SJCRH30 (cell line): ENCODE measurements around the gene ATP6V0C. TPM values are rescaled to one million over a fixed set of nuclear protein-coding genes. Genes with fewer than 3 reads are reported as not detected.
A peak's percentile ranks its signal among the peaks of the same experiment; 100 is the strongest.
"Not testable (repeated sequence)": the region's sequence is repeated elsewhere in the genome, so short reads cannot be mapped to it uniquely, and the experiment has no call there.

Source experiments
- DNase-seq, 2 experiments: peaks; one replicate each; pipeline ENCODE4 v3.0.0-alpha.2; 2015 to 2020
- H3K27ac ChIP-seq: fragments of 250-450 bp; sonication (Bioruptor Pico); 2 replicates; pipeline ENCODE4 v1.5.1; 2020; ENCODE audit warnings: mild to moderate bottlenecking, moderate library complexity
- H3K27me3 ChIP-seq: fragments of 250-450 bp; sonication (Bioruptor Pico); 2 replicates; pipeline ENCODE4 v1.5.1; 2020; ENCODE audit warnings: mild to moderate bottlenecking, moderate library complexity
- H3K36me3 ChIP-seq: fragments of 250-450 bp; sonication (Bioruptor Pico); 2 replicates; pipeline ENCODE4 v1.5.1; 2020; ENCODE audit warnings: mild to moderate bottlenecking, moderate library complexity
- H3K4me1 ChIP-seq: fragments of 250-450 bp; sonication (Bioruptor Pico); 2 replicates; pipeline ENCODE4 v1.5.1; 2020; ENCODE audit warnings: mild to moderate bottlenecking, moderate library complexity
- H3K4me3 ChIP-seq: fragments of 250-450 bp; sonication (Bioruptor Pico); 2 replicates; pipeline ENCODE4 v1.5.1; 2020; ENCODE audit warnings: mild to moderate bottlenecking, moderate library complexity
- H3K9me3 ChIP-seq: fragments of 250-450 bp; sonication (Bioruptor Pico); replicated peaks from 2 replicates; pipeline ENCODE4 v1.5.1; 2020; ENCODE audit warnings: mild to moderate bottlenecking, moderate library complexity
- total RNA-seq: library from RNA; depleted of rRNA; stranded (reverse); fragments of >200 nt; shearing (Covaris generic); gene quantifications from 2 replicates; pipeline ENCODE4 v1.2.3, GENCODE V29; 2014

Gene ATP6V0C
- total RNA-seq, 1 experiment from 2014 or later, result 28.8 TPM

DNA sequence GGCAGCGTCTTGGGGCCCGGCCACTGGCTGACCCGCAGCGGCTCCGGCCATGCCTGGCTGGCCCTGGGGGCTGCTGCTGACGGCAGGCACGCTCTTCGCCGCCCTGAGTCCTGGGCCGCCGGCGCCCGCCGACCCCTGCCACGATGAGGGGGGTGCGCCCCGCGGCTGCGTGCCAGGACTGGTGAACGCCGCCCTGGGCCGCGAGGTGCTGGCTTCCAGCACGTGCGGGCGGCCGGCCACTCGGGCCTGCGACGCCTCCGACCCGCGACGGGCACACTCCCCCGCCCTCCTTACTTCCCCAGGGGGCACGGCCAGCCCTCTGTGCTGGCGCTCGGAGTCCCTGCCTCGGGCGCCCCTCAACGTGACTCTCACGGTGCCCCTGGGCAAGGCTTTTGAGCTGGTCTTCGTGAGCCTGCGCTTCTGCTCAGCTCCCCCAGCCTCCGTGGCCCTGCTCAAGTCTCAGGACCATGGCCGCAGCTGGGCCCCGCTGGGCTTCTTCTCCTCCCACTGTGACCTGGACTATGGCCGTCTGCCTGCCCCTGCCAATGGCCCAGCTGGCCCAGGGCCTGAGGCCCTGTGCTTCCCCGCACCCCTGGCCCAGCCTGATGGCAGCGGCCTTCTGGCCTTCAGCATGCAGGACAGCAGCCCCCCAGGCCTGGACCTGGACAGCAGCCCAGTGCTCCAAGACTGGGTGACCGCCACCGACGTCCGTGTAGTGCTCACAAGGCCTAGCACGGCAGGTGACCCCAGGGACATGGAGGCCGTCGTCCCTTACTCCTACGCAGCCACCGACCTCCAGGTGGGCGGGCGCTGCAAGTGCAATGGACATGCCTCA lies 41.9 kb upstream of the ATP6V0C start:
- Histone ChIP-seq H3K4me1 (peaks cover 41% of the 10 kb centered on the region), H3K27me3 (no peaks in the 10 kb centered on the region), H3K4me3 (peak overlapping the region; percentile 51), H3K27ac (no peak overlapping the region; the same call in 1 of the 2 replicates), H3K36me3 (no peaks in the 10 kb centered on the region), H3K9me3 (no peaks in the 10 kb centered on the region)
- no peak for DNase-seq

DNA sequence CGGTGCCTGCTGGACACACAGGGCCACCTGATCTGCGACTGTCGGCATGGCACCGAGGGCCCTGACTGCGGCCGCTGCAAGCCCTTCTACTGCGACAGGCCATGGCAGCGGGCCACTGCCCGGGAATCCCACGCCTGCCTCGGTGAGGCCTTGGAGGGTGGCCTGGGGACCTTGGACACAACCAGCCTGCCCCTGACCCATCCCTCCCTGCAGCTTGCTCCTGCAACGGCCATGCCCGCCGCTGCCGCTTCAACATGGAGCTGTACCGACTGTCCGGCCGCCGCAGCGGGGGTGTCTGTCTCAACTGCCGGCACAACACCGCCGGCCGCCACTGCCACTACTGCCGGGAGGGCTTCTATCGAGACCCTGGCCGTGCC lies 41.3 kb upstream of the ATP6V0C start:
- H3K4me3 ChIP-seq, result no peak overlapping the region
- DNase-seq, result no peak
- no peaks in the 10 kb centered on the region for H3K9me3 ChIP-seq
- H3K27ac ChIP-seq, result no peak overlapping the region
- peaks cover 36% of the 10 kb centered on the region for H3K4me1 ChIP-seq
- no peaks in the 10 kb centered on the region for H3K27me3 ChIP-seq
- H3K36me3 ChIP-seq, result no peaks in the 10 kb centered on the region

DNA sequence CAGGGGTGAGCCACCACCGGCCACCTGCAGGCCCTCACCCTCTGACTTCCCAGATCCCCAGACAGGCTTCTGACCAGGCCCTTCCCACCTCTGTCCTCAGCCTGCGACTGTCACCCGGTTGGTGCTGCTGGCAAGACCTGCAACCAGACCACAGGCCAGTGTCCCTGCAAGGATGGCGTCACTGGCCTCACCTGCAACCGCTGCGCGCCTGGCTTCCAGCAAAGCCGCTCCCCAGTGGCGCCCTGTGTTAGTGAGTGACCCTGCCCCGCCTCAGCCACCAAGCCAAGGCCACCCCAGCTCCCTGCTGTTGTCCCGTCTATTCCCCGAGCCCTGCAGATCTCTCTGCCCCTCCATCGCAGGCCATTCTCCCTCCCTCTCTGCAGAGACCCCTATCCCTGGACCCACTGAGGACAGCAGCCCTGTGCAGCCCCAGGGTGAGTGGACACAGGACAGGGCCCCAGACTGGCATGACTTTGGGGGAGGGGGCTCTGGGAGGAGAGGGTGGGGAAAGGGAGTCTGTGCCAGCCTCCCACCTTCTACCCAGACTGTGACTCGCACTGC lies 40.8 kb upstream of the ATP6V0C start:
- DNase-seq, result no peak
- no peak overlapping the region for H3K4me3 ChIP-seq
- no peaks in the 10 kb centered on the region for H3K27me3 ChIP-seq
- H3K36me3 ChIP-seq, result no peaks in the 10 kb centered on the region
- no peaks in the 10 kb centered on the region for H3K9me3 ChIP-seq
- no peak overlapping the region for H3K27ac ChIP-seq
- H3K4me1 ChIP-seq, result peaks cover 36% of the 10 kb centered on the region

DNA sequence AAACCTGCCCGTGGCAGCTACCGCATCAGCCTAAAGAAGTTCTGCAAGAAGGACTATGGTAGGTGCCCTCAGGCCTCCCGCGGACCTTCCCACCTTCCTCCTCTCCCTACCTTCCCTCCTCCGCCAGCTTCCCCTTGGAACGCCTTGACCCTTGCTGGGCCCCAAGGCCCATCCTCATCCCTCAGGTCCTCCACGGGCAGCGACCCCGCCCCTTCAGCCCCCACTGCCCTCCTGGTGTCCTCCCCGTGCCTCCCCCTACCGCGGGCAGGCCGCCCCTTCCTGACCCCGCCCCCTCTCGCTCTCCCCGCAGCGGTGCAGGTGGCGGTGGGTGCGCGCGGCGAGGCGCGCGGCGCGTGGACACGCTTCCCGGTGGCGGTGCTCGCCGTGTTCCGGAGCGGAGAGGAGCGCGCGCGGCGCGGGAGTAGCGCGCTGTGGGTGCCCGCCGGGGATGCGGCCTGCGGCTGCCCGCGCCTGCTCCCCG lies 40.3 kb upstream of the ATP6V0C start:
- Histone ChIP-seq H3K27me3 (no peaks in the 10 kb centered on the region), H3K9me3 (no peaks in the 10 kb centered on the region), H3K27ac (no peak overlapping the region), H3K4me1 (peaks cover 34% of the 10 kb centered on the region), H3K36me3 (no peaks in the 10 kb centered on the region), H3K4me3 (no peak overlapping the region)
- no peak for DNase-seq

DNA sequence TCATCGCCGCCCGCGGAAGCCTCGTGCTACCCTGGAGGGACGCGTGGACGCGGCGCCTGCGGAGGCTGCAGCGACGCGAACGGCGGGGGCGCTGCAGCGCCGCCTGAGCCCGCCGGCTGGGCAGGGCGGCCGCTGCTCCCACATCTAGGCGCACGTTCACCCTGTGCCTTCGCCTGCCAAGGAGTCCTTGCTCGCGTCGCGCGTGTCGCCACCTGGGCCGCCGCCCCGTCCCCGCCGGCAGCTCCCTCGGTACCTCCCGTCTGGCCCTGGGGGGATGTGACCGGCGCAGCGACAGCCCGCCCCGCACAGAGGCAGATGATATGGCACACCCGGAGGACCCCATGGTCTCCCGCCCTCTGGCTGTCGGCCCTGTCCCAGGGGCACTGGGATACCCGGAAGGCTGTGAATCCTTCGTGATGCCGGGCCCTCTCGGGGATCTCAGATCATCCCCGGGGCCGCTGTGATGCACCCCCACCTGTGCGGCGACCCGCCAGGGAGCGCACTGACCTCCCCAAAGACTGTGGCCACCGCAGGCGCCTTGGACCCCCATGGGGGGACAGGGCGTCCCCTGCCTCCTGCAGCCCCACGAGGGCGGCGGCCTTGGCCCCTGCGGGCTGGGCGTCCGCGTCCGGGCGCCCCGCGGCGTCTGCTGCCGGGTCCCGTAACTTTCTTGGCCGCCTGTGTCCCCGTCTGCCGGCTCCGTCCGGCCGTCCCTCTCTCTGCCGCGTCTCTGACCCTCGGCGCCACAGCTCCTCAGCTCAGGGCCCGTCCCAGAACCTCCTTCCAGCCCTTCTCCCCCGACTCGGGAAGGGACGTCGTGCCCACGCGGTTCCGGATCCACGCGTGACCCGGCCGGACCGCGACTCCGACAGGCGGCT lies 39.5 kb upstream of the ATP6V0C start:
- H3K27ac ChIP-seq, result peak overlapping the region; percentile 36; the same call in 1 of the 2 replicates
- no peaks in the 10 kb centered on the region for H3K27me3 ChIP-seq
- peak overlapping the region; percentile 68 for H3K4me3 ChIP-seq
- no peaks in the 10 kb centered on the region for H3K36me3 ChIP-seq
- peak in 1 of 2 experiments; percentile 31 for DNase-seq
- peaks cover 27% of the 10 kb centered on the region for H3K4me1 ChIP-seq
- no peaks in the 10 kb centered on the region for H3K9me3 ChIP-seq

DNA sequence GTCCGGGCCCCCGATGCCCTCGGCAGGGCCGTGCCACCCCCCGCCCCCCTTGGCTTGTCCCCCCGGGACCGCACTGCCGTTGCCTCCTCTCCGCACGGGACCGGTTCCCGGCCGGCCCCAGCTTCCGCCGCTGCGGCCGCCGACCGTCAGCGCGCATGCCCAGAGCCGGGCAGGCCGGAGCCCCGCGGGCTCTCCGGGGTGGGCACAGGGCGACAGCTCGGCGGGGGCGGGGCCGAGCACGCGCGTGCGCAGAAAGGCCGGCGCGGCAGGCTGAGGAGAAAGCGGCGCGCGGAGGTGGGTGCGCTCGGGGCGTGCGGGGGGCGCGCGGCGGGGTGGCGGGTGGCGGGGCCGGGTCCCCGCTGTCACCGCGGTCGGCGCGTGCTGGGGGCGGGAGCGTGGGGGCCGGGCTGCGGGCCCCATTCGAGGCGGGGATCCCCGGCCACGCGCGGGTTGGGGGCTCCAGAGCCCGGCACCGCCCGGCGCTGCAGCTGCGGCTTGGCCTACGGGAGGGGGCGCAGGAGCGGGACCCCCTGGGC lies 38.8 kb upstream of the ATP6V0C start, which contains the start of gene TBC1D24:
TSS of gene TBC1D24 (plus strand) at position 251 of the 536 bp plus-strand sequence. CDS start 21,022 bp downstream, outside the sequence.
- Histone ChIP-seq H3K9me3 (no peaks in the 10 kb centered on the region), H3K27ac (peak within 1 kb of the TSS; percentile 36; the same call in 1 of the 2 replicates), H3K4me3 (peak within 1 kb of the TSS; percentile 68), H3K27me3 (no peaks in the 10 kb centered on the region), H3K36me3 (no peaks in the 10 kb centered on the region), H3K4me1 (peaks cover 20% of the 10 kb centered on the region)
- peak; percentile 81 to 86 for DNase-seq

DNA sequence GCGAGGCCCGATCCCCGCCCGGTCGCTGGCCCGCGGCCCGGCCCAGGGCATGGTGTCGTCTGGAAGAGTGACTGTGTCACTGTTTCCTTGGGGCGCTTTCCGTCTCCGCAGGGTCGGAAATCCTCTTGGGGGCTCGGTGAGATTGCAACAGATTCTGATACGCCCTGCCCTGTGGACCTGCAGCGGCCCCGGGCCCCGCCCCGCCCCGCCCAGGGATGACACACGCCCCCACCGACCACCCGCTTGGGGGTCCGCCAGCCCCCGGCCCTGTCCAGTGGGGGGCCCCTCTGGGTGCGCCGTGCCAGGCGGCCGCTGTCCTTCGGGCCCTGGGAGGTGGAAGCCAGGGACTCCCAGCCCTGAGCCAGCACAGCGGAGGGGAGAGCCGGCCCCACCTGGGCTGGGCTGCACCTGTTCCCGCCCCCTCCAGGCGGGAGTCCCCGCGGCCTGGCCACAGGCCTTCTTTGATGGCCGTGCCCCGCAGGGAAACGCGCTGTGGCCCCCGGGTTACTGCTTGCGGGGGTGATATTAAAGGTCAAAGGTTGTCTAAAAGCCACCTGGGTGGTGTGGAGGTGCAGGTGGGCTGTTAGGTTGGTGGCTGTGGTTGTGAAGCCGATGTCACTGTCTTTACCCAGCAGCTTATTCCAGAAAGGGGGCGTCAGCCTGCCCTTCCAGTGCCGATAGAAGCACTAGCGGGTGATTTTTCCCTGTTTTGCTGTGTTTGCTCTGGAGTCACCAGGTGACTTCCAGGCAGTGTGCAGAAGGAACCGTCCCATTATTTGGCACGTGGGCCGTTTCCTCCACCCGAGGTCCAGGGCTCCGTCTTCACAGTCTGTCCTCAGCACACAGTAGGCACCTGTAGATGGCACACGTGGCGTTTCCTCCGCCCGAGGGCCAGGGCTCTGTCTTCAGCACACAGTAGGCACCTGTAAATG lies 38.1 kb upstream of the ATP6V0C start:
- H3K36me3 ChIP-seq, result no peaks in the 10 kb centered on the region
- no peaks in the 10 kb centered on the region for H3K9me3 ChIP-seq
- peaks cover 12% of the 10 kb centered on the region for H3K4me1 ChIP-seq
- H3K27ac ChIP-seq, result no peak overlapping the region
- H3K27me3 ChIP-seq, result no peaks in the 10 kb centered on the region
- peak in 1 of 2 experiments; percentile 37 for DNase-seq
- H3K4me3 ChIP-seq, result peak overlapping the region; percentile 68

DNA sequence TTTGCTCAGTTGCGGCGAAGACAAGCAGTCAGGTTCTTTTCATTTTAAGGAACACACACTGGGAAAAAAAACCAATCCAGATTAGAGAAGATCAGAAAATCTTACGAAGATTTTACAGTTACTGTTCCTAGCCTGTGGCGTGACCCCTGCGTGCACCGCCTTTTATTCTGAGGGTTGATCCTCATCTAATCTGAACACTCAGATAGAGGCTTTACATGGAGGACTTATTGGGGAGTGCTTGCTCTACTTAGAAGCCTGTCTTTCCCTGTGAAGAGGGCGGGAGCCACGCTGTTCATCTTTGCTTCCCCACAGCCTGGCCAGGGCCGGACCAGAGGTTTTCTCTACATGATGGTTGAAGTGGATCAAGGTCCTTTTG lies 37.4 kb upstream of the ATP6V0C start:
- DNase-seq, result no peak
- Histone ChIP-seq H3K36me3 (no peaks in the 10 kb centered on the region), H3K9me3 (no peaks in the 10 kb centered on the region), H3K27ac (no peak overlapping the region), H3K4me1 (peaks cover 12% of the 10 kb centered on the region), H3K4me3 (no peak overlapping the region), H3K27me3 (no peaks in the 10 kb centered on the region)

DNA sequence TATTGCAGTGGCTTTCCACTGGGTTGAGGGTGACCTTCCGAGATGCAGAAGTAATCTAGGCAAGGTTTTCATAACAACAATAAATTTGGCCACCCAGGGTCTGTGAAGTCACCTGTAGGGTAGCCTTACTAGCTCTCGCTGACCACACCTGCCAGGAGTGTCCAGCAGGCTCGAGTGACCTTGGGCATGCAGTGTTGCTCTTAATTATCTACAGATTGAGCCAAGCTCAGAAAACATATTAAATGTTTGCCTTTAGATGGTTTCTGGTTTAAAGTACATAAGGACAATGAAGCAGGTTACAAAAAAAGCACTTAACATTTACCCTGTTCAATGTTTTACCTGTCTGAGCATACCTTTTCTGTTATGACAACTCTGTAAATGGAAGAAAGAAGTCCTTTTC lies 37.0 kb upstream of the ATP6V0C start:
- Histone ChIP-seq H3K4me3 (no peak overlapping the region), H3K4me1 (peaks cover 16% of the 10 kb centered on the region), H3K27ac (no peak overlapping the region), H3K9me3 (no peaks in the 10 kb centered on the region), H3K36me3 (no peaks in the 10 kb centered on the region), H3K27me3 (no peaks in the 10 kb centered on the region)
- no peak for DNase-seq

DNA sequence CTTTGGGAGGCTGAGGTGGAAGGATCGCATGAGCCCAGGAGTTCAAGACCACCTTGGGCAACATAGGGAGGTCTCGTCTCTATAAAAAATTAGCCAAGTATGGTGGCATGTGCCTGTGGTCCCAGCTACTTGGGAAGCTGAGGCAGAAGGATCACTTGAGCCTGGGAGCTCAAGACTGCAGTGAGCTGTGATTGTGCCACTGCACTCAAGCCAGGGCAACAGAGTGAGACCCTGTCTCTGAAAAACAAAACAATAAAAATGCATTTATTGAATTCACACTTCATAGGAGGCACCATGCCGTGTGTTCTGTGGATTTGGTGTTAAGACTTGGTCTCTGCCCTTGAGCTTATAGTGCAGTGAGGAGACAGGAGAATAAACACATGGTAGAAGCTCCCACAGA lies 36.4 kb upstream of the ATP6V0C start:
- peaks cover 16% of the 10 kb centered on the region for H3K4me1 ChIP-seq
- no peaks in the 10 kb centered on the region for H3K27me3 ChIP-seq
- H3K4me3 ChIP-seq, result no peak overlapping the region
- H3K27ac ChIP-seq, result no peak overlapping the region
- no peak for DNase-seq
- no peaks in the 10 kb centered on the region for H3K9me3 ChIP-seq
- no peaks in the 10 kb centered on the region for H3K36me3 ChIP-seq

DNA sequence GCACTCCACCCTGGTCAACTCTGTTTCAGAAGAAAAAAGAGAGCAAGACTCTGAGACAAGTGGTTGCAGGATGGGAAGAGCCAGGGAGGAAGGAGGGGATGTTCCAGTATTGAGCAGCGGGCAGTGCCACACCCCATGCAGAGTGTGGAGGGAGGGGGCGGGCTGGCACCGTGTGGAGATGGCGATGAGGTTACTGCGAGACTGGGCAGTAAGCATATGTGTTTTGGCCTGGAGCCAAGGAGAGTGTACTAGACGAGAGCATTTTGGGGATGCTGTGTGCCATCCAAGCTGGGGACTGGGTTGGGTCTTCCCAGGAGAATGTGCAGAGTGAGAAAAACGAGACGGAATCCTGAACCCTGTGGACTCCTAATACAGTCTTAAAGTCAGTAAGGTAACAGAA lies 35.5 kb upstream of the ATP6V0C start:
- Histone ChIP-seq H3K4me3 (no peak overlapping the region), H3K9me3 (no peaks in the 10 kb centered on the region), H3K4me1 (peaks cover 21% of the 10 kb centered on the region), H3K27me3 (no peaks in the 10 kb centered on the region), H3K27ac (no peak overlapping the region), H3K36me3 (no peaks in the 10 kb centered on the region)
- no peak for DNase-seq

DNA sequence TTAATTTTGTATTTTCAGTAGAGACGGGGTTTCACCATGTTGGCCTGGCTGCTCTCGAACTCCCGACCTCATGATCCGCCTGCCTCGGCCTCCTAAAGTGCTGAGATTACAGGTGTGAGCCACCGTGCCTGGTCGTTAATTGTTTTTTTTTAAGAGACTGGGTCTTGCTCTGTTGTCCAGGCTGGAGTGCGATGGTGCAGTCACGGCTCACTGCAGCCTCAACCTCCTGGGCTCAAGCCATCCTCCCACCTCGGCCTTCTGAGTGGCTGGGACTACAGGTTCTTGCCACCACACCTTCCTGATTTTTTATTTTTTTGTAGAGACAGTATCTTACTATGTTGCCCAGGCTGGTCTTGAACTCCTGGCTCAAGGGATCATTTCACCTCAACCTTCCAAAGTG lies 33.8 kb upstream of the ATP6V0C start:
- not testable (repeated sequence) for H3K36me3 ChIP-seq, H3K27me3 ChIP-seq, H3K27ac ChIP-seq, DNase-seq, H3K4me3 ChIP-seq, H3K9me3 ChIP-seq
- peaks cover 22% of the 10 kb centered on the region for H3K4me1 ChIP-seq

DNA sequence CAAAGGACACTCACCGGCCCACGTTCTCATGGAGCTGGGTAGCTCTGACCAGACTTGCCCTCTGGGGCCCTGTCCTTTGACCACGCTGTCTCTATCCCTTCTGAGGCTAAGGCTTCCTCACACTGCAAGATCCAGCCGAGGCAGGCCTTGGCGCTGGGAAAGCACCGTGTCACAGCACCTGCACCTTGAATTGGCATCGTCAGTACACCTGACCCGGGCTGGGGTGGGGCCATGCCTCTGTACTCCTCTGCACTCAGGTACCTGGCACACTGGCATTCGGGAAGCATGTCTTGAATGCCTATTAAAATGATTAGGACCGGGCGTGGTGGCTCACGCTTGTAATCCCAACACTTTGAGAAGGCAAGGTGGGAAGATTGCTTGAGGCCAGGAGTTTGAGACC lies 32.8 kb upstream of the ATP6V0C start:
- Histone ChIP-seq H3K27me3 (no peaks in the 10 kb centered on the region), H3K4me1 (peaks cover 22% of the 10 kb centered on the region), H3K36me3 (no peaks in the 10 kb centered on the region), H3K27ac (no peak overlapping the region), H3K4me3 (no peak overlapping the region), H3K9me3 (no peaks in the 10 kb centered on the region)
- no peak for DNase-seq

DNA sequence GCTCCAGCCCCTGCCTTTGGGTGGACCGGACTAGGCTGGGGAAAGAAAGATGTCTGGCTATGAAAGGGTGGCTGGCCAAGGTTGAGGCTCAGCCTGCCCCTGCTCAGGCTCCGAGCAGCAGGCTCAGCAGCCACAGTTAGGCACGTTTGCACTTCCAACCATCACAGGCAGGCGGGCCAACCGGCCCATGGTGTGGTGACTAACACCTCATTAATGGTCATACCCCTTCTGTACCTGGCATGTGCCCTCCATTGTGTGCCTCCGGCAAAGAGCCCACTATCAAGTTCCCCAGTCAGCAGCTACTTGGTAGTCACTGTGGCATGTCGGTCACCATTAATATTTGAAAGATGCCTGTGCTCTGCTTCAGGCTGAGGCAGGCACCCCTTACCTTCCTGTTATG lies 32.1 kb upstream of the ATP6V0C start:
- no peaks in the 10 kb centered on the region for H3K36me3 ChIP-seq
- H3K4me3 ChIP-seq, result no peak overlapping the region
- H3K9me3 ChIP-seq, result no peaks in the 10 kb centered on the region
- peak overlapping the region; percentile 70 for H3K27ac ChIP-seq
- H3K4me1 ChIP-seq, result peaks cover 24% of the 10 kb centered on the region
- no peaks in the 10 kb centered on the region for H3K27me3 ChIP-seq
- DNase-seq, result no peak
